ENCODE measurements around the gene ZNF24.

DNA sequence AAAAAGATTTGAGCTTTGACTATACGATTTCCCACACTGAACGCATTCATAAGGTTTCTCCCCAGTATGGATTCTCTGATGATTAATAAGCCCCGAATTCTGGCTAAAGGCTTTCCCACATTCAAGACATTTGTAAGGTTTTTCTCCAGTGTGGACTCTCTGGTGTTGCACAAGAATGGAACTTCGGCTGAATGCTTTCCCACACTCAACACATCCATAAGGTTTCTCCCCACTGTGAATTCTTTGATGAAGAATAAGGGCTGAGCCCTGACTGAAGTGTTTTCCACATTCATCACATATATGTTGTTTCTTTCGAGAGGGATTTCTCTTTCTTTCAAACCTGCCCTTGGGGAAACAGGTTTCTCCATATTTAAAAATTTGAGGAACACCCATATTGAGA lies 6.9 kb downstream of the ZNF24 start:
- TF ChIP-seq POLR2AphosphoS5 (IDR thresholded peaks at IDR 0.05; ENCODE audit: low read depth) = no peak
- TF ChIP-seq, protein P1, sequence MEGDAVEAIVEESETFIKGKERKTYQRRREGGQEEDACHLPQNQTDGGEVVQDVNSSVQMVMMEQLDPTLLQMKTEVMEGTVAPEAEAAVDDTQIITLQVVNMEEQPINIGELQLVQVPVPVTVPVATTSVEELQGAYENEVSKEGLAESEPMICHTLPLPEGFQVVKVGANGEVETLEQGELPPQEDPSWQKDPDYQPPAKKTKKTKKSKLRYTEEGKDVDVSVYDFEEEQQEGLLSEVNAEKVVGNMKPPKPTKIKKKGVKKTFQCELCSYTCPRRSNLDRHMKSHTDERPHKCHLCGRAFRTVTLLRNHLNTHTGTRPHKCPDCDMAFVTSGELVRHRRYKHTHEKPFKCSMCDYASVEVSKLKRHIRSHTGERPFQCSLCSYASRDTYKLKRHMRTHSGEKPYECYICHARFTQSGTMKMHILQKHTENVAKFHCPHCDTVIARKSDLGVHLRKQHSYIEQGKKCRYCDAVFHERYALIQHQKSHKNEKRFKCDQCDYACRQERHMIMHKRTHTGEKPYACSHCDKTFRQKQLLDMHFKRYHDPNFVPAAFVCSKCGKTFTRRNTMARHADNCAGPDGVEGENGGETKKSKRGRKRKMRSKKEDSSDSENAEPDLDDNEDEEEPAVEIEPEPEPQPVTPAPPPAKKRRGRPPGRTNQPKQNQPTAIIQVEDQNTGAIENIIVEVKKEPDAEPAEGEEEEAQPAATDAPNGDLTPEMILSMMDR (conservative IDR thresholded peaks at IDR 0.05; ENCODE audit: low read depth in 2 of 2) = no peak
- no peak for TF ChIP-seq EZH2 (IDR thresholded peaks at IDR 0.05; ENCODE audit: low read depth, unreplicated experiment)
- TF ChIP-seq, protein P2, sequence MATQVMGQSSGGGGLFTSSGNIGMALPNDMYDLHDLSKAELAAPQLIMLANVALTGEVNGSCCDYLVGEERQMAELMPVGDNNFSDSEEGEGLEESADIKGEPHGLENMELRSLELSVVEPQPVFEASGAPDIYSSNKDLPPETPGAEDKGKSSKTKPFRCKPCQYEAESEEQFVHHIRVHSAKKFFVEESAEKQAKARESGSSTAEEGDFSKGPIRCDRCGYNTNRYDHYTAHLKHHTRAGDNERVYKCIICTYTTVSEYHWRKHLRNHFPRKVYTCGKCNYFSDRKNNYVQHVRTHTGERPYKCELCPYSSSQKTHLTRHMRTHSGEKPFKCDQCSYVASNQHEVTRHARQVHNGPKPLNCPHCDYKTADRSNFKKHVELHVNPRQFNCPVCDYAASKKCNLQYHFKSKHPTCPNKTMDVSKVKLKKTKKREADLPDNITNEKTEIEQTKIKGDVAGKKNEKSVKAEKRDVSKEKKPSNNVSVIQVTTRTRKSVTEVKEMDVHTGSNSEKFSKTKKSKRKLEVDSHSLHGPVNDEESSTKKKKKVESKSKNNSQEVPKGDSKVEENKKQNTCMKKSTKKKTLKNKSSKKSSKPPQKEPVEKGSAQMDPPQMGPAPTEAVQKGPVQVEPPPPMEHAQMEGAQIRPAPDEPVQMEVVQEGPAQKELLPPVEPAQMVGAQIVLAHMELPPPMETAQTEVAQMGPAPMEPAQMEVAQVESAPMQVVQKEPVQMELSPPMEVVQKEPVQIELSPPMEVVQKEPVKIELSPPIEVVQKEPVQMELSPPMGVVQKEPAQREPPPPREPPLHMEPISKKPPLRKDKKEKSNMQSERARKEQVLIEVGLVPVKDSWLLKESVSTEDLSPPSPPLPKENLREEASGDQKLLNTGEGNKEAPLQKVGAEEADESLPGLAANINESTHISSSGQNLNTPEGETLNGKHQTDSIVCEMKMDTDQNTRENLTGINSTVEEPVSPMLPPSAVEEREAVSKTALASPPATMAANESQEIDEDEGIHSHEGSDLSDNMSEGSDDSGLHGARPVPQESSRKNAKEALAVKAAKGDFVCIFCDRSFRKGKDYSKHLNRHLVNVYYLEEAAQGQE (IDR thresholded peaks at IDR 0.05; ENCODE audit: unreplicated experiment) = no peak
- TF ChIP-seq, protein P3, sequence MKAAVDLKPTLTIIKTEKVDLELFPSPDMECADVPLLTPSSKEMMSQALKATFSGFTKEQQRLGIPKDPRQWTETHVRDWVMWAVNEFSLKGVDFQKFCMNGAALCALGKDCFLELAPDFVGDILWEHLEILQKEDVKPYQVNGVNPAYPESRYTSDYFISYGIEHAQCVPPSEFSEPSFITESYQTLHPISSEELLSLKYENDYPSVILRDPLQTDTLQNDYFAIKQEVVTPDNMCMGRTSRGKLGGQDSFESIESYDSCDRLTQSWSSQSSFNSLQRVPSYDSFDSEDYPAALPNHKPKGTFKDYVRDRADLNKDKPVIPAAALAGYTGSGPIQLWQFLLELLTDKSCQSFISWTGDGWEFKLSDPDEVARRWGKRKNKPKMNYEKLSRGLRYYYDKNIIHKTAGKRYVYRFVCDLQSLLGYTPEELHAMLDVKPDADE (IDR thresholded peaks at IDR 0.05) = no peak
- TF ChIP-seq JUNB (IDR thresholded peaks at IDR 0.05; ENCODE audit: unreplicated experiment) = no peak
